ENCODE results near the gene HOXD10.

The HOXD10 gene

DNA sequence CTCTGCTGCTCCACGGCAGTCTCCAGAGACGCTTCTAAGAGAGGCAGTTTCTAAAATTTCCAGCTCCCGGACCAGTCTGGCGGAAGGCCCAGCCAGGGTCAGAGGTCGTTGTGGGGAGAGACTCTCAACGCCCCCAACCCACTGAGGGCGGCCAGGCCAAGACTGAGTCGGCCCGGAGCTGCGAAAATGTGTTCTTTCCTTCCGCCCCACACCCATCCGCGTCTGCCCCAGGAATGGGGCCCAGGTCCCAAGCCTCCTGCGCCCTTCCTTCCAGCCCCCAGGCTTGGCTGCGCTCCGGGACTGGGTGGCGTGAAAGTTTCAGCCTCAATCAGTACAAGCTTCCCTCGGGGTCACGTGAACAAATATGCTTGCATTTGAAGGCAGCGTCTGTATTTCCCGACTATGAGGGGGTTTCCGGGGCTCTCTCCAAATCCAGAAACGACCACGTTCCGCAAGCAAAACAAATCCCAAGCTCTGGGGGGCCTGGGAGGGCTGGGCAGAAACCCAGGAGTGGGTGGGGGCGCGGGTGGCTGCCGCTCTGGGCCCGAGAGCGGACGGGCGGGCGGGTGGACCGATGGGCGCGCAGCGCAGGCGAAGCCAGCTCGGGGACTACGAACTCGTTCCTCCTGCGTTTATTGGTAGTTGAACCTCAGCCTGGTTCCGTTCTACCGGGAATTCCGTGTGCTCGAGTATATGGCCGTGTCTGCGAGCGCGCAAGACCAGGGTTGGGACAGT is 43.8 kb downstream of the HOXD10 start:
- no peak for DNase-seq
- TF ChIP-seq POLR2A (IDR thresholded peaks at IDR 0.05; ENCODE audit: low read length) (no peak), GATA1 (IDR thresholded peaks at IDR 0.05; ENCODE audit: low read depth, low read length) (no peak)

DNA sequence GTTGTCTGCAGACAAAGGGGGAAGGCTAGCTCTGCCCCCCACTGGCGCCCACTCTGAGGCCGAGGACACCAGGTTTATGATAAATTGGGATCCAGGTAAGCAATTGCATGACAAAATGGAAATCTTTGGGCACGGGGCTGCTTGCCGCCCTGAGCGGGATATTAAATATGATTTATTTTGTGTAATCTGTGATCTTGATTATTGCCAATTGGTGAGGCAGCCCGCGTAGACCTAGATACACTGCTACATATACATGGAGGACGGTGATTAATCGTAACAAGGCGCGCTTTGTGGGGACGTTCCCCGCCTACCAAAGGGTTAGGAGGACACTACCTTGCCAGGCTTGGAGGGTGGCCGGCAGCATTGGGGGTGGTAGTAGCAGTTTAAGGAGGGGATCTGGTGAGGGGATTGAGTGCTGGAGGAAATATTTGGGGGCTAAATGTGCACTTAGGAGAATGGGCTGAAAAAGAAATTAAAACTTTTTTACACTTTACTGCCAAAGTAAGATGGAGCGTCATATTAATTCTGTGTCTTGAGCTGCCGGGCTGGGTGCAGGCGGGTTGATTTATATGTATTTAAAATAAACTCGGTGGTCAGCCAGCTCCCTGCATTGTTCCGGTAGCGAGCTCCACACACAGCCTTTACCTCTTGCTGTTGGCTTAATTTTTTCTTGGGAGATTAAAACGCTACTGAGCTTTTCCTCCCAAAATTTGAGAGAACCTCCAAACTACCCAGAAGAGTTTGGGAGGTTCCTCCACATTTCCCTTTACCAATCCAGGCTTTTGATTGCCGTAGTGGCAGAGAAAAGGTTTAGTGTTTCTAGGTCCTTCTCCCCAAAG is 44.6 kb downstream of the HOXD10 start:
- no peak for DNase-seq
- TF ChIP-seq GATA1 (IDR thresholded peaks at IDR 0.05; ENCODE audit: low read depth, low read length) (no peak), POLR2A (IDR thresholded peaks at IDR 0.05; ENCODE audit: low read length) (no peak)

DNA sequence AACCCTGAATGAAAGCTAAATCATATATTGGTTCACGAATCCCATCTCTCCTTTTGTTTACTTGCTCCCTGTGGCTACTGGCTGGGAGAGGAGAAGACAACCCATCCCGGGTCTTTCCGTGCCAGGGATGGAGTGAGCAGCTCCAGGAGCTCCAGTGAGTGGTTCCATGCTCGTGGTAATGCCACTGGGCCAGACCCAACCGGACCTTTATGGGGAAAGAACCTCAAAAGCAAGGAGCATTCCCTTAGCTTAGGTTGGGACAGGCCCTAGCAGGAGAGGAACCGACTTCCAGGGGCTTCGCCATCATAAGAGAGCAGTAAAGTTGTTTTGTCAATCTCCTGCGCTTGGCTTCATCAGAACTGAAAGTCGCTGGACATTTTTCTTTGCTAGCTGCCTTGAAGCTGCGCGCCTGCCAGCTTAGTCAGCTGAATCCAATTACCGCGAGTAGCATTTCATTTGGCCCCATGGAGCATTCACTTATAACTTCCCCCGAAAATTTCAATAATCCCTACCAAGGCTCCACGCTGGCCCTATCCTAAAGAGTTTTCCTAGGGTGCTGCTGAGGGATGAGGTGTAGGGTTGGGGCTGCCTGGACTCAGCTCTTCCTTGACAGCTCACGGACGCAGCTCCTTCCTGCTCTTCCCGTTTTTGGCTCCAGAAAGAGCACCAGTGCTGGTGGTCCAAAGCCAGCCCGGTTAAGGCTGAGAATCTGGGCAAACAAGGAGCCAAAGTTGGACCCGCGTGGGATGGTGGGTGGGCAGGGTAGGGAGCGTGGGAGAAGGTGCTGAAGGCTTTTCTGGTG is 45.4 kb downstream of the HOXD10 start:
- TF ChIP-seq GATA1 (IDR thresholded peaks at IDR 0.05; ENCODE audit: low read depth, low read length), result no peak
- no peak for TF ChIP-seq POLR2A (IDR thresholded peaks at IDR 0.05; ENCODE audit: low read length)
- DNase-seq, result no peak

DNA sequence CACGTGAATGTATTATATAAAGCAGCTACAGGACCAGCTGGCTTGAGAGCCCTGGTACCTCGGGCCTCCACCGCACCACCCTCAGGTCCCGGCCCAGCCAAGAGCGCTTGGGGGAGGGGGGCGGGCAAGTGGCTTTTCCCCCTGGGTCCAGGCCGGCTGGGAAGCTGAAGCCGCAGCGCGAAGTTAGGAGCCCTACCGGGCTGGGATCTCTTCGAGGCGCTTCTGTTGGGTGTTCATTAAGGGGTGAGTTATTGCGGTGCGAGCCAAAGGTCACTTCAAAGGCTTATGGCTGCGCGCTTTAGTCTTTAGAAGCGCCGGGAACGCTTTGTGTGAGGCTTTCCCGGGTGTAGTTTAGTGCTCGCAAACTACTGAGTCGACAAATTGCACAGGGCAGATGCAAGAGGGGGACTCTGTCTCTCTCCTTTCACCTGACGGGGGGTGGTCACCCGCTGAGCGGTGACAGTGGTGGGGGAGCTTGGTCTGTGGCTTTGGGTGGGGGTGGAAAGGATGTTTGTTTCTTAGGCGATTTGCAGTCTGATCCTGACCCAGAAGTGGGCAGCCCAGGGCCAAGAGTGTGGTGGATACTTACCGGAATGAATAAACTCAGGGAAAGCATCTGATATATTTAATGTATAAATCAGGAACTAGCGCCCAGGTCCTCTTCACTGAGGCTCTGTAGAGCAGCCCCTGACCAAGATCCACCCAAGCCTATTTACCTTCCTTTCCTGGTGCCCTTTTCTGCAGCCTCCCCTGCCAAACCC is 46.5 kb downstream of the HOXD10 start:
- TF ChIP-seq GATA1 (IDR thresholded peaks at IDR 0.05; ENCODE audit: low read depth, low read length) (no peak), POLR2A (IDR thresholded peaks at IDR 0.05; ENCODE audit: low read length) (no peak)

DNA sequence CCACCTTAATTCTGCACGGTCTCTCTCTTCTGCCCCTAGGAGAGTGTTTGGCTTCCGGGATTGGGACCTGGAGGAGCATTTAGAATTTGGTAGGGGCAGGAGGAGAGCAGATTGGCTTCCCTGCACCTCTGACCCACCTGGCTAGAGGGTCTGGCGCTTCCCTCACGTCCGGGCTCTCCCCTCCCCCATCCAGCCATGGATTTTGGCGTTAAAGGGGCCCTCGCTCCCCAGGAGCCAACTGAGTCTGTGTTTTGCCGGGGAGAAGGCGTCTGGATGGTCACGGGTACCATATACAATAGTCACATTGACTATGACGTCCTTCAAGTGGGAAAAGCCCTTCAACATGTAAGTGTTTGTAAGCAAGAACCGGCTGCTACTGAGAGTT is 47.1 kb downstream of the HOXD10 start:
- DNase-seq, result no peak
- TF ChIP-seq GATA1 (IDR thresholded peaks at IDR 0.05; ENCODE audit: low read depth, low read length), result no peak
- no peak for TF ChIP-seq POLR2A (IDR thresholded peaks at IDR 0.05; ENCODE audit: low read length)

More for the DNA sequence above, 46.5 kb downstream of the HOXD10 start:
- no peak for DNase-seq

DNA sequence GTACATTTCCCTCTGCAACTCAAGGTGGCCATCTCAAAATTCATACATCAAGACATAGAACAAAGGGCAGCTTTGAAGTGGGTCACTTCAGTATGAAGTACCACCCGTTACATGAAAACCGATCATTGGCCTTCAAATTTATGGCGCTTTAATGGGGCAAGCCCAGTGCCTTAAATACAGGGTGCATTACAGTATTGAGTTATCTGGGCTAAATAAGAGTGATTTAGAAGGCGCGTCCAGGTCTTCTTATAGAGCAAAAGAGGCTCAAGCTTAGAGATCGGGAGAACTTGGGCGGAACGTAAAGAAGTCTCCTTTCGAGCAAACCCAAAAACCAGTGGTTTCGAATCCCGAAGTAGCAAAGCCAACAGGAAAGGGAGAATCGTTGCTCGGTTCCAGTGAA is 47.6 kb downstream of the HOXD10 start:
- no peak for TF ChIP-seq POLR2A (IDR thresholded peaks at IDR 0.05; ENCODE audit: low read length)
- TF ChIP-seq GATA1 (IDR thresholded peaks at IDR 0.05; ENCODE audit: low read depth, low read length), result no peak

DNA sequence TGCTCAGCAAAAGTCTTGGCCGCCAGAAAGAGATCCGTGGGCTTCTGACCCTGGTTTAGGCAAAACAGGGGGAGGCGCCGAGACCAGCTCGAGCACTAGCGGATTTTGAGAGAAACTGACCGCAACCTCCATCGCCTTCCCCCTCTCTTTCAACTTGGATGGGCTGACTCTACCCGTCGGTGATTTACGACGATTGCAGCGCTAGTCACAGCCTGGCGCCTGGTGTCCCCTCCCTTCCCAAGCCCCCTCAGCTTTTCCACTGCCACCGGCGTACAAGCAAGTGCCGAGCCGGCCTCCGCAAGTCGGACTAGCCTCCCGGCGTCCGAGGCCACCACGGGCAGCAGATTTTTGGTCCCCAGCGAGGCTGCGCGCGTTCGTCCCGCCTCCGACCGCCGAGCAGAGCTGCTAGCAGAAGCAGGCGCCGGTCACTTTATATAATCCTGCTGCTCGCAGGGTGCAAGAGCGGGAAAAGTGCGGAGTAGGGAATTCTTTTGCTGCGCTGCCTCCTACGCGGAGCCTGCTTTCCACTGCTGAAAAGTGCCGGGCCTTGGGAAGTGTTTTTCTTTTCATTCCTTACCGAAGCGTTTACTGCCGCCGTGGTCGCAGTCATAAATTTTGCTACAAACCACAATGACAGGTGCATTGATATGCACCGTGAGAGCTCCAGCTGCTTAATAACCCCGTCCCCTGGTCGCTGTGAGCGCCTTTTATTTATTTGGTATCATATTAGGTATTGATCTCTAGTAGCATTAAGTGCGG is 48.2 kb downstream of the HOXD10 start:
- no peak for DNase-seq
- TF ChIP-seq POLR2A (IDR thresholded peaks at IDR 0.05; ENCODE audit: low read length), result no peak
- no peak for TF ChIP-seq GATA1 (IDR thresholded peaks at IDR 0.05; ENCODE audit: low read depth, low read length)

More for the DNA sequence above, 47.6 kb downstream of the HOXD10 start:
- DNase-seq, result no peak

DNA sequence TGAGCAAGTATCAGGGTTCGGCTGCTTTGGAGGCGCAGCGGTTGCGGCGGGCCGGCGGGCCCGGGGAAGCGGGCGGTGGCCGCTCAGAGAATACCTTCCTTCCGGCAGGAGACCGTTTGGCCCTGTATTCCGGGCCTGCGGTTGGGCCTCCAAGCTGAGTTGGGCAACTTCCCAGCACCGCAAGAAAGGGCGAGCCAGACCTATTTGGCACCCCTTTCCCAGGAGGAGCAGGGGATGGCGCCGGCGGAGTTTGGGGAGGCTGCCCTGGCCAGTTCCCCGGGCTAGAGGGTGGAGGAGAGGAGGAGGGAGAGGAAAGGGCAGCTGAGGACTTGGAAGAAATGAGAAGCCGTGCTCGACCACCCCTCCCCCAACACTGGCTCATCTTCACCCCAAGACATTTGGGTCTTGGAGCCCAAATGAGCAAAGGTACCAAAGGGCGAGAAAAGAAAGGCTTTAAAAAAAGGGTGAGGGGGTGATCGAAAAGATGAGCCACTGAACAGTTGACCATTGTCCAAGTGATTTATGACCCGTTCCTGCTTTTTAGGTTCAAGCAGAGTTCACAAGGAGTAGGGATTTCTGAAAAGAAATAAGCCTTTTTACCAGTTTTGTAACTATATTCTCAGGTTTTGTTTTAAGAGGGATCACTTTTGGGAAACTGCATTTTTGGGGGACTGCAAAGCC is 48.9 kb downstream of the HOXD10 start:
- no peak for DNase-seq
- no peak for TF ChIP-seq GATA1 (IDR thresholded peaks at IDR 0.05; ENCODE audit: low read depth, low read length)
- no peak for TF ChIP-seq POLR2A (IDR thresholded peaks at IDR 0.05; ENCODE audit: low read length)

DNA sequence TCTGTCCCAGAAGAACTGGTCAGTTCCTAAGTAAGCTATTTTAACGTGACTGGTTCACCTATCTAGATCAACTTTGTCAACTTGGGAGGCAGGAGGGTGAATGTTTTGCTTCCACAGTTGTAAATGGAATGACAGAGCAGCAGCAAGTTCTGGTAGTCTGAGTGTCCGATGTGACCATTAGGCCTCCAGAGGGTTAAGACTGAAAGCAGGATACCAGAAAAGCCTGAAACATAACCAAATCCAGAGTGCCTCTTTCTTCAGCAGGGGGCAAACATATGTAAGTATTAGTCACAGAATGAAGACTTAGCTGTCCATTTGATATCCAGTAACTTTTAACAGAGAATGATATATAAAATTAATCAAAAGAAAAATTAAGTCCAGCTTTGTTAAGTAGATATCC is 49.7 kb downstream of the HOXD10 start:
- TF ChIP-seq POLR2A (IDR thresholded peaks at IDR 0.05; ENCODE audit: low read length), result no peak
- TF ChIP-seq GATA1 (IDR thresholded peaks at IDR 0.05; ENCODE audit: low read depth, low read length), result no peak
- DNase-seq, result no peak

DNA sequence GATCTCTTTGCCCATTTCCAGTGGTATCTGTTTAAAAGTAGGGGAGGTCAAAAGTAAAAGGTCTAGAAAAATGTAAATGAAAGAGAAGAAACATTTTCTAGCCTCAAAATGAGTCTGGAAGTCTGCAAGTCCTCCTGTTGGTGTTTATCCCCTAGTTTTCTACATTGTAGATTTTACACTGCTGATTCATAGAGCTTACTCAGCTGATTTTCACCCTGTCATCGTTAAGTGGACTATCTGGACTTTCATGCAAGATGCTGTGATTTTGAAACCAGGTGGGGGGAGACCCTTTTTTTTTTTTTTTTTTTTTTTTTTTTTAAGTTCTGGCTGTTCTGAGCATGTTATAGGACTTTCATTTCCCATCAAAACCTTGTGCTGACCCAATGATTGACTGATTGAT is 50.8 kb downstream of the HOXD10 start:
- DNase-seq, result no peak
- TF ChIP-seq GATA1 (IDR thresholded peaks at IDR 0.05; ENCODE audit: low read depth, low read length) (no peak), POLR2A (IDR thresholded peaks at IDR 0.05; ENCODE audit: low read length) (no peak)

DNA sequence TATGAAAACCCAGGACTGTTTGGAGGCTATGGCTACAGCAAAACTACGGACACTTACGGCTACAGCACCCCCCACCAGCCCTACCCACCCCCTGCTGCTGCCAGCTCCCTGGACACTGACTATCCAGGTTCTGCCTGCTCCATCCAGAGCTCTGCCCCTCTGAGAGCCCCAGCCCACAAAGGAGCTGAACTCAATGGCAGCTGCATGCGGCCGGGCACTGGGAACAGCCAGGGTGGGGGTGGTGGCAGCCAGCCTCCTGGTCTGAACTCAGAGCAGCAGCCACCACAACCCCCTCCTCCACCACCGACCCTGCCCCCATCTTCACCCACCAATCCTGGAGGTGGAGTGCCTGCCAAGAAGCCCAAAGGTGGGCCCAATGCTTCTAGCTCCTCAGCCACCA is 52.6 kb downstream of the HOXD10 start:
- no peak for DNase-seq

More for the DNA sequence above, 52.6 kb downstream of the HOXD10 start:
- no peak for TF ChIP-seq GATA1 (IDR thresholded peaks at IDR 0.05; ENCODE audit: low read depth, low read length)
- TF ChIP-seq POLR2A (IDR thresholded peaks at IDR 0.05; ENCODE audit: low read length), result no peak

Measured in erythroblast (primary cell).